GM12878 (cell line): ENCODE data around the gene SLC24A3.

Source experiments
- CBX5 ChIP-seq: sonication (generic); IDR thresholded peaks from 2 replicates; pipeline ENCODE4 v1.6.1; 2016; ENCODE audit warnings: low read depth, moderate library complexity, mild to moderate bottlenecking, inconsistent platforms
- MXI1 ChIP-seq: fragments of 150-350 bp; IDR thresholded peaks from 2 replicates; pipeline ENCODE4 v1.6.1; 2011; ENCODE audit warnings: low read depth, mild to moderate bottlenecking, inconsistent platforms, low read length, improper control_type of control experiment
- PAX8 ChIP-seq: fragments of 450-650 bp; IDR thresholded peaks from 2 replicates; pipeline ENCODE4 v1.6.1; 2017; ENCODE audit warnings: mild to moderate bottlenecking, moderate library complexity
- POLR2A ChIP-seq: IDR thresholded peaks from 2 replicates; pipeline ENCODE4 v1.6.1; 2011; ENCODE audit warnings: low read depth, mild to moderate bottlenecking, low read length
- RAD21 ChIP-seq: IDR thresholded peaks from 2 replicates; pipeline ENCODE4 v1.6.1; 2011; ENCODE audit warnings: mild to moderate bottlenecking, low read depth, low read length, moderate library complexity; ENCODE audit not compliant: insufficient read depth
- RBBP5 ChIP-seq: fragments of 200-600 bp; sonication (generic); conservative IDR thresholded peaks from 2 replicates; pipeline ENCODE4 v1.6.1; 2016
- RCOR1 ChIP-seq: conservative IDR thresholded peaks from 2 replicates; pipeline ENCODE4 v1.6.1; 2012; ENCODE audit warnings: low read depth, low read length, improper control_type of control experiment
- SIN3A ChIP-seq: IDR thresholded peaks from 2 replicates; pipeline ENCODE4 v1.6.1; 2012; ENCODE audit warnings: low read depth, low read length, improper control_type of control experiment
- STAT3 ChIP-seq: IDR thresholded peaks from 2 replicates; pipeline ENCODE4 v1.6.1; 2011; ENCODE audit warnings: low read depth, low read length, improper control_type of control experiment
- SUZ12 ChIP-seq: fragments of 200-600 bp; sonication (generic); IDR thresholded peaks from one replicate; pipeline ENCODE4 v1.6.1; 2018; ENCODE audit warnings: antibody characterized with exemption, mild to moderate bottlenecking; ENCODE audit not compliant: unreplicated experiment
- TF ChIP-seq, protein P1 (sequence below): fragments of 450-650 bp; IDR thresholded peaks from 2 replicates; pipeline ENCODE4 v1.6.1; 2018; ENCODE audit warnings: borderline replicate concordance, mild to moderate bottlenecking; ENCODE audit not compliant: partially characterized antibody
- TF ChIP-seq, protein P2 (sequence below), 3 experiments: IDR thresholded peaks in 2 of 3; conservative IDR thresholded peaks in 1 of 3; 2 replicates each; pipeline ENCODE4 v1.5.1; 2011; ENCODE audit warnings: low read depth in 3 of 3, low read length in 3 of 3, mild to moderate bottlenecking in 3 of 3, control low read depth in 2 of 3, moderate library complexity in 2 of 3, inconsistent platforms in 1 of 3, mixed read lengths in 1 of 3; ENCODE audit not compliant: control insufficient read depth in 2 of 3, insufficient read depth in 1 of 3; ENCODE audit errors: extremely low read depth in 1 of 3

DNA sequence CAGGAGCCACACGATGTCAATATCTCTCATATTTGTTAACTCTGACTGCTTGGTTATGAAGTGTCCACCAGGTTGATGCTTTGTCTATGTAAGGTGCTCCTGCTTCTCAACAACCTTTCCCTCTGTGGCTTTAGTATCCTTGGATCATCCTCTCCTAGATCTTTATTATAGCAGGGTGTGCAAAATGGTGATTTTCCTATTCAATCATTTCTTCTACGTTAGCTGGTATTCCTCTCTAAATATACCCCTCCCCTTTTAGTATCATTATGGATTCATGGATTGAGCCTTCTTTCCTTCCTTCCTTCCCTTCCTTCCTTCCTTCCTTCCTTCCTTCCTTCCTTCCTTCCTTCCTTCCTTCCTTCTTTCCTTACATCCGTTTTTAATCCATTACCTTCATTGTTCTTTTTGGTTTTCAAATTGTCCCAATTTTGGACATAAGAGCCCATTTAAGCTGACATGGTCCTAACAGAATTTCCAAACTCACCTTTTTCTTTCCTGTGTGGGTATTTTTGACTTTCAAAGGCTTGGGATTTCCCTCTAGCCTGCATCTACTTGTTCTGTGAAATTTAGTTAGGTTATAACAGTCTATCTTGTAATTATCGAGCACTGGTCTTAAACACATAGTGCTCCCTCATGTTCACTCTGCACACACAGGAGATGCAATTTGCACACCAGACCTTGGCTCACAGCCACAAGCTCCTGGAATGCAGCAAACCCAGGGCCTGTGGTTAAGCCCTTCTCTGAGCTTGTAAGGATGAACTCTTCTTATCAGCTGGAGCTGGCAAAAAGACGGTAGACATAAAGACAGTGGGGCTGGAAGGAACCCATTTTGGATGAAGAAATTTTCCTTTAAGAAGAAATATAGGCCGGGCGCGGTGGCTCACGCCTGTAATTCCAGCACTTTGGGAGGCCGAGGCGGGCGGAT, 109.9 kb downstream of the SLC24A3 start:
- TF ChIP-seq, protein P1, sequence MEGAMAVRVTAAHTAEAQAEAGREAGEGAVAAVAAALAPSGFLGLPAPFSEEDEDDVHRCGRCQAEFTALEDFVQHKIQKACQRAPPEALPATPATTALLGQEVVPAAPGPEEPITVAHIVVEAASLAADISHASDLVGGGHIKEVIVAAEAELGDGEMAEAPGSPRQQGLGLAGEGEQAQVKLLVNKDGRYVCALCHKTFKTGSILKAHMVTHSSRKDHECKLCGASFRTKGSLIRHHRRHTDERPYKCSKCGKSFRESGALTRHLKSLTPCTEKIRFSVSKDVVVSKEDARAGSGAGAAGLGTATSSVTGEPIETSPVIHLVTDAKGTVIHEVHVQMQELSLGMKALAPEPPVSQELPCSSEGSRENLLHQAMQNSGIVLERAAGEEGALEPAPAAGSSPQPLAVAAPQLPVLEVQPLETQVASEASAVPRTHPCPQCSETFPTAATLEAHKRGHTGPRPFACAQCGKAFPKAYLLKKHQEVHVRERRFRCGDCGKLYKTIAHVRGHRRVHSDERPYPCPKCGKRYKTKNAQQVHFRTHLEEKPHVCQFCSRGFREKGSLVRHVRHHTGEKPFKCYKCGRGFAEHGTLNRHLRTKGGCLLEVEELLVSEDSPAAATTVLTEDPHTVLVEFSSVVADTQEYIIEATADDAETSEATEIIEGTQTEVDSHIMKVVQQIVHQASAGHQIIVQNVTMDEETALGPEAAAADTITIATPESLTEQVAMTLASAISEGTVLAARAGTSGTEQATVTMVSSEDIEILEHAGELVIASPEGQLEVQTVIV = no peak
- TF ChIP-seq SUZ12 (no peak), RBBP5 (no peak), POLR2A (no peak), CBX5 (no peak), RCOR1 (no peak), SIN3A (no peak), MXI1 (no peak), PAX8 (no peak), RAD21 (no peak), STAT3 (no peak)
- TF ChIP-seq, protein P2, sequence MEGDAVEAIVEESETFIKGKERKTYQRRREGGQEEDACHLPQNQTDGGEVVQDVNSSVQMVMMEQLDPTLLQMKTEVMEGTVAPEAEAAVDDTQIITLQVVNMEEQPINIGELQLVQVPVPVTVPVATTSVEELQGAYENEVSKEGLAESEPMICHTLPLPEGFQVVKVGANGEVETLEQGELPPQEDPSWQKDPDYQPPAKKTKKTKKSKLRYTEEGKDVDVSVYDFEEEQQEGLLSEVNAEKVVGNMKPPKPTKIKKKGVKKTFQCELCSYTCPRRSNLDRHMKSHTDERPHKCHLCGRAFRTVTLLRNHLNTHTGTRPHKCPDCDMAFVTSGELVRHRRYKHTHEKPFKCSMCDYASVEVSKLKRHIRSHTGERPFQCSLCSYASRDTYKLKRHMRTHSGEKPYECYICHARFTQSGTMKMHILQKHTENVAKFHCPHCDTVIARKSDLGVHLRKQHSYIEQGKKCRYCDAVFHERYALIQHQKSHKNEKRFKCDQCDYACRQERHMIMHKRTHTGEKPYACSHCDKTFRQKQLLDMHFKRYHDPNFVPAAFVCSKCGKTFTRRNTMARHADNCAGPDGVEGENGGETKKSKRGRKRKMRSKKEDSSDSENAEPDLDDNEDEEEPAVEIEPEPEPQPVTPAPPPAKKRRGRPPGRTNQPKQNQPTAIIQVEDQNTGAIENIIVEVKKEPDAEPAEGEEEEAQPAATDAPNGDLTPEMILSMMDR (IDR thresholded peaks at IDR 0.05 in 2 of 3, conservative IDR thresholded peaks at IDR 0.05 in 1 of 3; ENCODE audit: control insufficient read depth in 2 of 3, extremely low read depth in 1 of 3, insufficient read depth in 1 of 3, low read depth in 3 of 3, low read length in 3 of 3) = no peak
